Kidney epithelial cell (primary cell): ENCODE results near the gene EVA1C. TPM values are rescaled to one million over a fixed set of nuclear protein-coding genes. Genes with fewer than 3 reads are reported as not detected.
"Not testable (repeated sequence)": the region's sequence is repeated elsewhere in the genome, so short reads cannot be mapped to it uniquely, and the experiment has no call there.

Source experiments
- DNase-seq: peaks from one replicate; pipeline ENCODE4 v3.0.0-alpha.2; 2010; ENCODE audit warnings: low read depth
- H3K27me3 ChIP-seq: 2 replicates; pipeline ENCODE4 v1.6.0; 2011; ENCODE audit warnings: low read length; ENCODE audit not compliant: control insufficient read depth, insufficient read depth
- H3K36me3 ChIP-seq: 2 replicates; pipeline ENCODE4 v1.5.1; 2011; ENCODE audit warnings: low read length; ENCODE audit not compliant: control insufficient read depth, insufficient read depth
- H3K4me3 ChIP-seq: 2 replicates; pipeline ENCODE4 v1.5.1; 2011; ENCODE audit warnings: low read depth, mild to moderate bottlenecking, control low read depth, low read length
- CTCF ChIP-seq: IDR thresholded peaks from 2 replicates; pipeline ENCODE4 v1.5.1; 2011; ENCODE audit warnings: mild to moderate bottlenecking, moderate library complexity, low read length, control low read depth, inconsistent platforms; ENCODE audit not compliant: insufficient read depth, poor library complexity, severe bottlenecking
- total RNA-seq: library from RNA; depleted of rRNA; stranded (reverse); fragments of >200 nt; gene quantifications from 2 replicates; pipeline ENCODE4 v1.2.3, GENCODE V29; 2015

The EVA1C gene
- total RNA-seq = 0.54 and 1.1 TPM in 2 replicates

- no peak for TF ChIP-seq CTCF
- no peaks in the 10 kb centered on the region for H3K36me3 ChIP-seq
- peak within 1 kb of the TSS; percentile 53 for H3K4me3 ChIP-seq
- peaks cover 2% of the 10 kb centered on the region for H3K27me3 ChIP-seq
- no peak for DNase-seq
These were observed at the start of gene EVA1C for GRCh38 chr21:32412162-32413014. Gene EVA1C, plus strand, starts transcription at chr21:32412706. Its CDS starts 148 bp downstream, at chr21:32412854.

GRCh38 chr21:32364387-32364786, 48.1 kb upstream of the EVA1C start:
- Histone ChIP-seq H3K36me3 (peaks cover 9% of the 10 kb centered on the region), H3K4me3 (no peak overlapping the region), H3K27me3 (no peaks in the 10 kb centered on the region)
- TF ChIP-seq CTCF = no peak
- no peak for DNase-seq

GRCh38 chr21:32364796-32365195, 47.7 kb upstream of the EVA1C start:
- Histone ChIP-seq H3K4me3 (no peak overlapping the region), H3K36me3 (peaks cover 8% of the 10 kb centered on the region), H3K27me3 (no peaks in the 10 kb centered on the region)
- no peak for TF ChIP-seq CTCF
- DNase-seq = no peak

GRCh38 chr21:32366191-32366590, 46.3 kb upstream of the EVA1C start:
- Histone ChIP-seq H3K27me3 (no peaks in the 10 kb centered on the region), H3K4me3 (no peak overlapping the region), H3K36me3 (peaks cover 5% of the 10 kb centered on the region)
- no peak for TF ChIP-seq CTCF
- DNase-seq = no peak

- Histone ChIP-seq H3K4me3 (no peak overlapping the region), H3K36me3 (peaks cover 5% of the 10 kb centered on the region), H3K27me3 (no peaks in the 10 kb centered on the region)
- TF ChIP-seq CTCF = no peak
- DNase-seq = no peak
These were observed 45.3 kb upstream of the EVA1C start for GRCh38 chr21:32367158-32367557.

GRCh38 chr21:32368386-32368785, 44.1 kb upstream of the EVA1C start:
- TF ChIP-seq CTCF = no peak
- no peak for DNase-seq
- Histone ChIP-seq H3K36me3 (peaks cover 5% of the 10 kb centered on the region), H3K27me3 (no peaks in the 10 kb centered on the region), H3K4me3 (no peak overlapping the region)

- not testable (repeated sequence) for DNase-seq, H3K4me3 ChIP-seq, H3K36me3 ChIP-seq, H3K27me3 ChIP-seq
These were observed 43.5 kb upstream of the EVA1C start for GRCh38 chr21:32368961-32369360.
